ENCODE measurements around the gene EPAS1.

DNA sequence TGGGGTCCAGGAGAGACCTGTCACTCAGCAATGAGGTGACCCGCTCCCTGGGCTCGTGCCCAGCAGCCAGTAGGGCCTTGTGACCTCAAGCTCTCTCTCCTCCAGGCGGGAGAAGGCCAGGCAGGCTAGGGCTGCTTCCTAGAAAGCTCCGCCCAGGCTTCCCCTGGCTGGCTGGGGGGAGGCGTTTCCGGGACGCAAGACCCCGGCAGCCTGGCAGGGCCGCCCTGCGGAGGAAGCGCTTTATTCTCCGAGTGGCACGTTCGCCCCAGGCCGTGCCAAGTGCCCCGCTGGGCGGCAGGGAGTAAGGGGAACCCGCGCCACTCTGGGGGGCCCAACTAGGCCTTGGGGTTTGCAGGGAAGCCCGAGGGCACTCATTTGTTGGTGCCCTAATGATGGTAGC lies 21.2 kb upstream of the EPAS1 start:
- TF ChIP-seq, protein P1, sequence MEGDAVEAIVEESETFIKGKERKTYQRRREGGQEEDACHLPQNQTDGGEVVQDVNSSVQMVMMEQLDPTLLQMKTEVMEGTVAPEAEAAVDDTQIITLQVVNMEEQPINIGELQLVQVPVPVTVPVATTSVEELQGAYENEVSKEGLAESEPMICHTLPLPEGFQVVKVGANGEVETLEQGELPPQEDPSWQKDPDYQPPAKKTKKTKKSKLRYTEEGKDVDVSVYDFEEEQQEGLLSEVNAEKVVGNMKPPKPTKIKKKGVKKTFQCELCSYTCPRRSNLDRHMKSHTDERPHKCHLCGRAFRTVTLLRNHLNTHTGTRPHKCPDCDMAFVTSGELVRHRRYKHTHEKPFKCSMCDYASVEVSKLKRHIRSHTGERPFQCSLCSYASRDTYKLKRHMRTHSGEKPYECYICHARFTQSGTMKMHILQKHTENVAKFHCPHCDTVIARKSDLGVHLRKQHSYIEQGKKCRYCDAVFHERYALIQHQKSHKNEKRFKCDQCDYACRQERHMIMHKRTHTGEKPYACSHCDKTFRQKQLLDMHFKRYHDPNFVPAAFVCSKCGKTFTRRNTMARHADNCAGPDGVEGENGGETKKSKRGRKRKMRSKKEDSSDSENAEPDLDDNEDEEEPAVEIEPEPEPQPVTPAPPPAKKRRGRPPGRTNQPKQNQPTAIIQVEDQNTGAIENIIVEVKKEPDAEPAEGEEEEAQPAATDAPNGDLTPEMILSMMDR (IDR thresholded peaks at IDR 0.05): no peak
- TF ChIP-seq TCF7L2 (IDR thresholded peaks at IDR 0.05; ENCODE audit: low read depth, low read length): no peak
- no peak for TF ChIP-seq REST (IDR thresholded peaks at IDR 0.05; ENCODE audit: insufficient read depth in 1 of 2, low read depth in 2 of 2, low read length in 1 of 2)
- TF ChIP-seq POLR2AphosphoS5 (IDR thresholded peaks at IDR 0.05; ENCODE audit: low read depth, low read length): no peak

All from Panc1 (cell line).